ENCODE measurements around the gene CDKN2C.

Gene CDKN2C

DNA sequence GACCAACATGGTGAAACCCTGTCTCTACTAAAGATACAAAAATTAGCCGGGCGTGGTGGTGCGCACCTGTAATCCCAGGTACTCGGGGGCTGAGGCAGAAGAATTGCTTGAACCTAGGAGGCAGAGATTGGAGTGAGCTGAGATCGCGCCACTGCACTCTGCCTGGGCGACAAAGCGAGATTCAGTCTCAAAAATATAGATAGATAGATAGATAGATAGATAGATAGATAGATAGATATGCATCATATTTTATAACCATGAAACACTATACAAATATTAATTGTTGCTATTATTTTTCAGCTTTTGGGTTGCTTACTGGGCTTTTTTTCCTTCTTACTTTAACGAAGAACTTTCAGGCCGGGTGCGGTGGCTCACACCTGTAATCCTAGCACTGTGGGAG is 5.2 kb upstream of the CDKN2C start:
- DNase-seq (ENCODE audit: low read depth): no peak
- TF ChIP-seq, protein P1, sequence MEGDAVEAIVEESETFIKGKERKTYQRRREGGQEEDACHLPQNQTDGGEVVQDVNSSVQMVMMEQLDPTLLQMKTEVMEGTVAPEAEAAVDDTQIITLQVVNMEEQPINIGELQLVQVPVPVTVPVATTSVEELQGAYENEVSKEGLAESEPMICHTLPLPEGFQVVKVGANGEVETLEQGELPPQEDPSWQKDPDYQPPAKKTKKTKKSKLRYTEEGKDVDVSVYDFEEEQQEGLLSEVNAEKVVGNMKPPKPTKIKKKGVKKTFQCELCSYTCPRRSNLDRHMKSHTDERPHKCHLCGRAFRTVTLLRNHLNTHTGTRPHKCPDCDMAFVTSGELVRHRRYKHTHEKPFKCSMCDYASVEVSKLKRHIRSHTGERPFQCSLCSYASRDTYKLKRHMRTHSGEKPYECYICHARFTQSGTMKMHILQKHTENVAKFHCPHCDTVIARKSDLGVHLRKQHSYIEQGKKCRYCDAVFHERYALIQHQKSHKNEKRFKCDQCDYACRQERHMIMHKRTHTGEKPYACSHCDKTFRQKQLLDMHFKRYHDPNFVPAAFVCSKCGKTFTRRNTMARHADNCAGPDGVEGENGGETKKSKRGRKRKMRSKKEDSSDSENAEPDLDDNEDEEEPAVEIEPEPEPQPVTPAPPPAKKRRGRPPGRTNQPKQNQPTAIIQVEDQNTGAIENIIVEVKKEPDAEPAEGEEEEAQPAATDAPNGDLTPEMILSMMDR (IDR thresholded peaks at IDR 0.05; ENCODE audit: control insufficient read depth, insufficient read depth, low read depth, low read length, missing control alignments): no peak
- no peak overlapping the region for H3K4me3 ChIP-seq (ENCODE audit: control insufficient read depth, low read depth, low read length)

DNA sequence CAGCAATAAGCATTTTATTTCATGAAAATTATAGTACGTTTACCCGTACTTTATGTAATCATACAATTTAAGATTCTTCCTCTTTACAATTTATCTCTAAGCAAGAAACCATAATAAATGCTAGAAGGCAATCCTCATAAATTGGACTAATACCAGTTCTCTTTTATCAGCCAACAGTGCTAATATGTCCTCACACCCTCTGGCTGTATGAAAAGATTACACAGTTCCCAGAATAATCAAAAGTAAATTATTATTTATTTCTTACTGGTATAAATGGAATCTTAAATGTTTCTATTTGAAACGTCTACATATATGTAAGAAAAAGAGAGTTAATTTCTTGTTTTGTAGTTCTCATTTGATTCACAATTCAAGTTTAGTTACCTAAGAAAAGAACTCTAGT is 3.1 kb upstream of the CDKN2C start:
- TF ChIP-seq, protein P1 (IDR thresholded peaks at IDR 0.05; ENCODE audit: control insufficient read depth, insufficient read depth, low read depth, low read length, missing control alignments): no peak
- DNase-seq (ENCODE audit: low read depth): no peak
- peak overlapping the region; percentile 66 for H3K4me3 ChIP-seq (ENCODE audit: control insufficient read depth, low read depth, low read length)

DNA sequence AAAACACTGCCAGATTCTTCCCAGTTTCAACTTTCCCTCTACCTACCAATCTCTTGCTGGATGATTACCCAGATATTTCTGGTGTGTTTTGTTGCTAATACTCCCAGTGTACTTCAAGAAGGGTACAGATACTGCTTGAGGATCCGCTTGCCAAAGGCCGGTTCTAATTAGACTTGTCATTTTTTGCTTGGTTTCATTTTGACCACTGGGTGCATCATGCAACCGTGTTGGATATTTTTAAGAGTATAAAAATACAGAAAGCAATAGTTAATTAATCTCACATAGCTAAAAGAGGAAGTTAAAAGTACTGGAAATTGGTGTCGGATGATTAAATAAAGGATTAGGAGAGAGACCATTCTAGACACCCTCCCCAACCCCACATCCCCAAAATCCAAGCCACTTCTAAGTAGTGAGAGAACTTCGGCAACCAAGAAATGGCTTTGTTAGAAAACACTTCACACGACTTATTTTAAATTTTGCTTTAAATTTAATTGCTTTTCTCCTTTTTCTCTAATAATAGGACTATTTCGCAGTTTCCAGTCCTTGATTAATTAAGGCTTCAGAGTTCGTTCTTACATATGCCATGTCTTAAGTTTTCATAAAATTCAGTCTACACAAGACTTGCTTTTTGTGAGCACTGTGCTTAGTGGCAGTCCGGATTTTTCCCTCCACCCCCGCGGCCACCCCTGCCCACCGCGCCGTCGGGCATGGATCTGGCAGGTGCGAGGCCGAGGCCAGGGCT is 2.5 kb upstream of the CDKN2C start:
- DNase-seq (ENCODE audit: low read depth): no peak

DNA sequence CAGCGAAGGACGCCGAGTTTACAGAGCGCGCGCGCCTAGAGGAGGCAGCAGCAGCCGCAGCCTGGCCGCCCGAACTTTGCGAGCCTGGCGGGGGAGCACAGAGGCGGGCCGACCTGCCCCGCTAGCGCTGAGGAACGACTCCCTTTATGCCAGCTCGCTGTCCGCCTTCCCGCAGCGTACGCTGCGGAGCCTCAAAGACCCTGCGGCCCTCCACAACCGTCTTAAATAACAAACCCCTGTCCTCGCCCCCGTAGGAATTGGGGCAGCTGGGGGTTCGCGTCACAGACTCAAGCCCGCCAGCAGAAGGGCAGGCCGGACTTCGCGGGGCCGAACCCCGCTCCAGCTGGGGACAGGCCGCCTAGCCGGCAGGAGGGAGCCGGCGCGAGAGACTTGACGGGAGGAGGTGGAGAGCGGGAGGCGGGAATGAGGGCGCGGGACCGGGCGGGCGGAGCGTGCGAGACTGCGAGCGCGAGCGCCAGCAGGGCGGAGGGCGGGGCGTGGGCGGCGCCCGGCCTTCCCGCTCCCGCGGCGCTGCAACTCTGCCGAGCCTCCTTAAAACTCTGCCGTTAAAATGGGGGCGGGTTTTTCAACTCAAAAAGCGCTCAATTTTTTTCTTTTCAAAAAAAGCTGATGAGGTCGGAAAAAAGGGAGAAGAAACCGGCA is 1.8 kb upstream of the CDKN2C start:
- H3K4me3 ChIP-seq (ENCODE audit: control insufficient read depth, low read depth, low read length): peak overlapping the region; percentile 82
- peak; percentile 68 for DNase-seq (ENCODE audit: low read depth)
- TF ChIP-seq, protein P1 (IDR thresholded peaks at IDR 0.05; ENCODE audit: control insufficient read depth, insufficient read depth, low read depth, low read length, missing control alignments): peak; percentile 19

More for the DNA sequence above, 2.5 kb upstream of the CDKN2C start:
- H3K4me3 ChIP-seq (ENCODE audit: control insufficient read depth, low read depth, low read length): peak overlapping the region; percentile 66
- TF ChIP-seq, protein P1 (IDR thresholded peaks at IDR 0.05; ENCODE audit: control insufficient read depth, insufficient read depth, low read depth, low read length, missing control alignments): peak; percentile 7

DNA sequence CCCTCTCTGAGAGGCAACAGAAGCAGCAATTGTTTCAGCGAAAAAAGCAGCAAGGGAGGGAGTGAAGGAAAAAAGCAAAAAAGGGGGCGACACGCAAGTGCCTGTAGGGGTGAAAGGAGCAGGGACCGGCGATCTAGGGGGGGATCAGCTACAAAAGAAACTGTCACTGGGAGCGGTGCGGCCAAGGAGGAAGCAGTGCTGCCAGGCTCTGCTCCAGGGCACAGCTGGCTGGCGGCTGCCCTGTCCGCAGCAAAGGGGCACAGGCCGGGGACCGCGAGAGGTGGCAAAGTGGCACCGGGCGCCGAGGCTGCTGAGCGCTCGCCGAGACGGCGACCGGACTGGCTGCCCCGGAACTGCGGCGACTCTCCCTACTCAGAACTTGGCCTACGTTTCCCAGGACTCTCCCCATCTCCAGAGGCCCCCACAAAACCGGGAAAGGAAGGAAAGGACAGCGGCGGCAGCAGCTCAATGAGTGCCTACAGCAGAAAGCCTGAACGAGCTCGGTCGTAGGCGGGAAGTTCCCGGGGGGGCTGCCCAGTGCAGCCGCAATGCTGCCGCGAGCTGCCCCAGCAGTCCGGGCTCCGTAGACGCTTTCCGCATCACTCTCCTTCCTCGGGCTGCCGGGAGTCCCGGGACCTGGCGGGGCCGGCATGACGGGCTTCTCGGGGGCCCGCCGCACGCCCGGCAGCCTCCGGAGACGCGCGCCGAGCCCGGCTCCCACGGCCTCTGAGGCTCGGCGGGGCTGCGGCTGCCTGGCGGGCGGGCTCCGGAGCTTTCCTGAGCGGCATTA is 1.0 kb upstream of the CDKN2C start:
- no peak for DNase-seq (ENCODE audit: low read depth)
- TF ChIP-seq, protein P1 (IDR thresholded peaks at IDR 0.05; ENCODE audit: control insufficient read depth, insufficient read depth, low read depth, low read length, missing control alignments): no peak
- peak overlapping the region; percentile 82 for H3K4me3 ChIP-seq (ENCODE audit: control insufficient read depth, low read depth, low read length)

DNA sequence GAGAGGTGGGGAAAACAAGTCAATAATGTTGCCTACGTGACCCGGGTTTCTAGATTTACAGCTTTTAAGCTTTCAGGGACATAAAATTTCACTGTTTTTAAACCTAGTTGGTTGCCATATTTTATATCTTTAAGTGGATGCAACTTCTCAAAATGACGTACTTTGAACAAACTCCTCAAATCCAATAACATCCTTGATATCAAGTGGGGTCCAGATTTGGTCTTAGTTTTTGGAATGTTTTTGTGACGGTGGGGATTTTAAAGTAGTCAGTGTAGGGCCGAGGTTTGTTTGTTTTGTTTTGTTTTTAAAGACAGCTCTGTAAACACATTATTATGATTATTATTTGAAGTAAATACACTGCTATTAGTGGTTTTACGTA is 453 bp downstream of the CDKN2C start:
- peak overlapping the region; percentile 82 for H3K4me3 ChIP-seq (ENCODE audit: control insufficient read depth, low read depth, low read length)

More for the DNA sequence above, 453 bp downstream of the CDKN2C start:
- TF ChIP-seq, protein P1 (IDR thresholded peaks at IDR 0.05; ENCODE audit: control insufficient read depth, insufficient read depth, low read depth, low read length, missing control alignments): no peak
- DNase-seq (ENCODE audit: low read depth): no peak

Measured in AG09309 (cell line).